IMR-90 (cell line): ENCODE measurements around the gene PITX1. TPM values are rescaled to one million over a fixed set of nuclear protein-coding genes. Genes with fewer than 3 reads are reported as not detected.

Source experiments
- ATAC-seq: fragments of 200-7000 bp; cut with Tn5 transposase; 2 replicates; pipeline ENCODE4 v1.9.1; 2020; ENCODE audit warnings: low read depth, mild to moderate bottlenecking, moderate library complexity
- BruUV-seq: library from RNA; stranded (reverse); fragments of 400-500 nt; replicated peaks from 2 replicates; lab custom pipeline; 2021; lab: Mats Ljungman, UMichigan
- CTCF ChIA-PET: fragments of 300-600 bp; formaldehyde crosslinking; extraction: SDS; loops from one replicate; lab custom pipeline; 2021; ENCODE audit warnings: antibody characterized with exemption; lab: Yijun Ruan, JAX
- POLR2A ChIA-PET: fragments of 300-600 bp; sonication (Branson Sonifier 250); formaldehyde crosslinking; loops from one replicate; lab custom pipeline; 2022; ENCODE audit warnings: antibody characterized with exemption; ENCODE audit not compliant: unreplicated experiment; lab: Charles Lee
- DNase-seq: peaks from one replicate; pipeline ENCODE4 v3.0.0; 2013
- H2AFZ ChIP-seq: replicated peaks from 2 replicates; pipeline ENCODE3; 2013; ENCODE audit warnings: low read length, mild to moderate bottlenecking; ENCODE audit not compliant: poor library complexity
- H2AK5ac ChIP-seq: 2 replicates; pipeline ENCODE4 v1.6.1; 2013; ENCODE audit warnings: low read depth, low read length, inconsistent platforms
- H2AK9ac ChIP-seq: replicated peaks from 2 replicates; pipeline ENCODE3; 2013; ENCODE audit warnings: mild to moderate bottlenecking, low read depth, low read length, moderate library complexity; ENCODE audit not compliant: poor library complexity
- H2BK120ac ChIP-seq: 2 replicates; pipeline ENCODE4 v1.6.1; 2013; ENCODE audit warnings: low read depth, low read length, inconsistent platforms
- H2BK15ac ChIP-seq: 3 replicates; pipeline ENCODE4 v1.6.1; 2013; ENCODE audit warnings: low read depth, low read length, inconsistent platforms
- H2BK20ac ChIP-seq: 2 replicates; pipeline ENCODE4 v1.6.1; 2013; ENCODE audit warnings: low read depth, mild to moderate bottlenecking, inconsistent platforms, low read length, moderate library complexity
- H2BK5ac ChIP-seq: 2 replicates; pipeline ENCODE4 v1.6.1; 2013; ENCODE audit warnings: mild to moderate bottlenecking, low read depth, low read length, inconsistent platforms; ENCODE audit not compliant: poor library complexity, severe bottlenecking
- H3K14ac ChIP-seq: replicated peaks from 2 replicates; pipeline ENCODE4 v1.6.1; 2013; ENCODE audit warnings: low read depth, low read length, inconsistent platforms
- H3K18ac ChIP-seq: 2 replicates; pipeline ENCODE4 v1.6.1; 2013; ENCODE audit warnings: low read depth, low read length, control low read depth
- H3K23ac ChIP-seq: 2 replicates; pipeline ENCODE4 v1.6.1; 2013; ENCODE audit warnings: low read depth, low read length, inconsistent platforms
- H3K27ac ChIP-seq: 2 replicates; pipeline ENCODE4 v1.5.1; 2013; ENCODE audit warnings: mild to moderate bottlenecking, control low read depth, low read length; ENCODE audit not compliant: insufficient read depth
- H3K27me3 ChIP-seq: 2 replicates; pipeline ENCODE4 v1.6.1; 2013; ENCODE audit warnings: low read length; ENCODE audit not compliant: control insufficient read depth, insufficient read depth
- H3K36me3 ChIP-seq: 2 replicates; pipeline ENCODE4 v1.6.1; 2013; ENCODE audit warnings: low read length, mixed read lengths; ENCODE audit not compliant: control insufficient read depth, insufficient read depth
- H3K4ac ChIP-seq: 2 replicates; pipeline ENCODE4 v1.6.1; 2013; ENCODE audit warnings: low read depth, low read length, inconsistent platforms
- H3K4me1 ChIP-seq: 2 replicates; pipeline ENCODE4 v1.6.1; 2013; ENCODE audit warnings: low read length, mixed read lengths; ENCODE audit not compliant: control insufficient read depth, insufficient read depth
- H3K4me2 ChIP-seq: 2 replicates; pipeline ENCODE4 v1.6.1; 2013; ENCODE audit warnings: low read depth, mild to moderate bottlenecking, control low read depth, low read length, moderate library complexity
- H3K4me3 ChIP-seq: 2 replicates; pipeline ENCODE4 v1.5.1; 2013; ENCODE audit warnings: low read depth, mild to moderate bottlenecking, control low read depth, low read length, moderate library complexity; ENCODE audit not compliant: insufficient read depth
- H3K56ac ChIP-seq: 2 replicates; pipeline ENCODE4 v1.6.1; 2013; ENCODE audit warnings: low read length, inconsistent platforms; ENCODE audit not compliant: insufficient read depth; ENCODE audit errors: extremely low read depth
- H3K79me1 ChIP-seq, 2 experiments: 2 replicates each; pipeline ENCODE4 v1.6.1; 2013; ENCODE audit warnings: low read length in 2 of 2, inconsistent platforms in 1 of 2, low read depth in 1 of 2
- H3K9ac ChIP-seq: 2 replicates; pipeline ENCODE4 v1.6.1; 2013; ENCODE audit warnings: low read depth, low read length, control low read depth
- H3K9me1 ChIP-seq: 2 replicates; pipeline ENCODE4 v1.6.1; 2013; ENCODE audit warnings: low read length, inconsistent platforms; ENCODE audit not compliant: insufficient read depth
- H3K9me3 ChIP-seq: 2 replicates; pipeline ENCODE4 v1.6.1; 2013; ENCODE audit warnings: low read length; ENCODE audit not compliant: control insufficient read depth, insufficient read depth
- H4K20me1 ChIP-seq: 2 replicates; pipeline ENCODE4 v1.6.1; 2013; ENCODE audit warnings: low read length, inconsistent platforms; ENCODE audit not compliant: insufficient read depth
- H4K5ac ChIP-seq: 2 replicates; pipeline ENCODE4 v1.6.1; 2013; ENCODE audit warnings: mild to moderate bottlenecking, low read depth, low read length, control low read depth
- H4K8ac ChIP-seq, 2 experiments: 2 replicates each; pipeline ENCODE4 v1.6.1; 2013; ENCODE audit warnings: low read depth in 2 of 2, low read length in 2 of 2, control low read depth in 1 of 2, inconsistent platforms in 1 of 2
- H4K91ac ChIP-seq: 2 replicates; pipeline ENCODE4 v1.6.1; 2013; ENCODE audit warnings: low read depth, low read length, inconsistent platforms; ENCODE audit not compliant: insufficient read depth
- CHD1 ChIP-seq: IDR thresholded peaks from 2 replicates; pipeline ENCODE4 v1.6.1; 2012; ENCODE audit warnings: low read depth, low read length, improper control_type of control experiment
- CTCF ChIP-seq: conservative IDR thresholded peaks from 2 replicates; pipeline ENCODE4 v1.5.1; 2012; ENCODE audit warnings: mild to moderate bottlenecking, low read depth, low read length, improper control_type of control experiment
- ELK1 ChIP-seq: fragments of 150-350 bp; IDR thresholded peaks from 2 replicates; pipeline ENCODE4 v1.6.1; 2016; ENCODE audit warnings: low read depth, mild to moderate bottlenecking, low read length, moderate library complexity, borderline replicate concordance
- MAFK ChIP-seq: IDR thresholded peaks from 2 replicates; pipeline ENCODE4 v1.6.1; 2012; ENCODE audit warnings: low read depth, low read length, improper control_type of control experiment
- POLR2A ChIP-seq: IDR thresholded peaks from 2 replicates; pipeline ENCODE4 v1.6.1; 2012; ENCODE audit warnings: mild to moderate bottlenecking, low read depth, low read length
- RCOR1 ChIP-seq: IDR thresholded peaks from 2 replicates; pipeline ENCODE4 v1.6.1; 2012; ENCODE audit warnings: mild to moderate bottlenecking, low read length, improper control_type of control experiment; ENCODE audit not compliant: insufficient replicate concordance
- RFX5 ChIP-seq: IDR thresholded peaks from 2 replicates; pipeline ENCODE4 v1.8.0; 2012; ENCODE audit warnings: low read depth, mild to moderate bottlenecking, low read length, moderate library complexity
- SMC3 ChIP-seq: fragments of 150-350 bp; IDR thresholded peaks from 2 replicates; pipeline ENCODE4 v1.6.1; 2016; ENCODE audit warnings: low read depth, mild to moderate bottlenecking, antibody characterized with exemption, low read length, moderate library complexity
- WGBS, 2 experiments: methylation state at CpG; one replicate each; pipeline versions ENCODE4 v1.1.5 to v1.1.7; 2013; ENCODE audit warnings: missing lambda C conversion rate in 2 of 2; ENCODE audit not compliant: insufficient read length in 1 of 2; ENCODE audit errors: extremely low coverage in 2 of 2; 5-methylcytosine and 5-hydroxymethylcytosine counted together
- dilution Hi-C: fragments of 300-500 bp; cut with HindIII; formaldehyde crosslinking; loops from one replicate; pipeline ENCODE4 v1.14.3; 2018; ENCODE audit warnings: low sequenced_read_pairs; ENCODE audit not compliant: unreplicated experiment
- in situ Hi-C: fragments of 300-500 bp; cut with MboI; formaldehyde crosslinking; loops from 3 replicates; pipeline ENCODE4 v1.14.3; 2019; ENCODE audit warnings: low sequenced_read_pairs, inconsistent platforms, mixed read lengths
- intact Hi-C: fragments of 100-400 bp; cut with micrococcal nuclease; formaldehyde crosslinking; loops from 2 replicates; pipeline ENCODE4 v1.10.0; 2022
- polyA plus RNA-seq, 3 experiments: library from polyadenylated mRNA; depleted of rRNA; stranded (reverse); fragments of >200 nt; gene quantifications; 2 replicates each; pipeline ENCODE4 v1.2.3, GENCODE V29; 2012; ENCODE audit warnings: low replicate concordance in 1 of 3
- total RNA-seq: library from RNA; depleted of rRNA; stranded (reverse); fragments of >200 nt; gene quantifications from 2 replicates; pipeline ENCODE4 v1.2.3, GENCODE V29; 2012

The PITX1 gene
- total and polyA plus RNA-seq, 2 of the 4 experiments (the other 2 are of a cell fraction), result 10.4 to 29.8 TPM

GRCh38 chr5:135071311-135071710 is 37.3 kb upstream of the PITX1 start:
- H2BK20ac ChIP-seq, result no peak overlapping the region
- no peak overlapping the region for H4K8ac ChIP-seq
- dilution Hi-C loops (no loop called here), intact Hi-C loops (no loop called here), in situ Hi-C loops (no loop called here)
- no peak overlapping the region for H4K91ac ChIP-seq
- H4K5ac ChIP-seq, result no peak overlapping the region
- POLR2A ChIA-PET, result no interaction called here
- H3K4me2 ChIP-seq, result no peak overlapping the region
- H2BK120ac ChIP-seq, result no peak overlapping the region
- no peaks in the 10 kb centered on the region for H3K27me3 ChIP-seq
- CTCF ChIA-PET, result no interaction called here
- no peaks in the 10 kb centered on the region for H3K9me3 ChIP-seq
- no peak overlapping the region for H3K4ac ChIP-seq
- no peaks in the 10 kb centered on the region for H3K9me1 ChIP-seq
- no peak overlapping the region for H2BK5ac ChIP-seq
- ATAC-seq (no peak), DNase-seq (no peak)
- no TSS peak for BruUV-seq
- H3K36me3 ChIP-seq, result peaks cover 3% of the 10 kb centered on the region; the same call in 1 of the 2 replicates
- H3K18ac ChIP-seq, result no peak overlapping the region
- H3K9ac ChIP-seq, result no peak overlapping the region
- H3K27ac ChIP-seq, result no peak overlapping the region
- no peak overlapping the region for H2AK5ac ChIP-seq
- TF ChIP-seq CHD1, result no peak
- TF ChIP-seq ELK1, result no peak
- TF ChIP-seq RFX5, result no peak
- no peak for TF ChIP-seq SMC3
- TF ChIP-seq MAFK, result no peak
- TF ChIP-seq RCOR1, result no peak
- no peak for TF ChIP-seq POLR2A
- TF ChIP-seq CTCF, result no peak
- H2BK15ac ChIP-seq, result no peak overlapping the region
- H2AFZ ChIP-seq, result no peak overlapping the region
- no peak overlapping the region for H2AK9ac ChIP-seq
- H3K4me1 ChIP-seq, result peaks cover 11% of the 10 kb centered on the region
- H3K4me3 ChIP-seq, result no peak overlapping the region
- H4K20me1 ChIP-seq, result no peaks in the 10 kb centered on the region
- H3K14ac ChIP-seq, result no peak overlapping the region
- H3K23ac ChIP-seq, result no peak overlapping the region
- no peaks in the 10 kb centered on the region for H3K79me1 ChIP-seq
- no peak overlapping the region for H3K56ac ChIP-seq
- 93% methylated on average over 3 of the region's 6 CpGs; no CpG with 5 or more reads in 1 of the 2 experiments for WGBS, 2 experiments
